ENCODE data around the gene MTR.

Gene MTR

GRCh38 chr1:236861560-236862218, 66.6 kb downstream of the MTR start:
- TF ChIP-seq USF1 (IDR thresholded peaks at IDR 0.05) (no peak), MAX (IDR thresholded peaks at IDR 0.05) (no peak), NFIC (IDR thresholded peaks at IDR 0.05) (no peak), CEBPB (IDR thresholded peaks at IDR 0.05) (no peak), ZBTB7A (IDR thresholded peaks at IDR 0.05; ENCODE audit: low read depth) (no peak), EGR1 (IDR thresholded peaks at IDR 0.05) (no peak), RAD21 (IDR thresholded peaks at IDR 0.05; ENCODE audit: low read depth) (no peak), REST (IDR thresholded peaks at IDR 0.05; ENCODE audit: low read depth) (no peak), EP300 (IDR thresholded peaks at IDR 0.05; ENCODE audit: borderline replicate concordance) (no peak), FOXM1 (IDR thresholded peaks at IDR 0.05; ENCODE audit: borderline replicate concordance, low read depth) (no peak), TAF1 (IDR thresholded peaks at IDR 0.05; ENCODE audit: low read depth) (no peak), TEAD4 (IDR thresholded peaks at IDR 0.05) (no peak), YY1 (IDR thresholded peaks at IDR 0.05; ENCODE audit: low read depth) (no peak), CREB1 (IDR thresholded peaks at IDR 0.05; ENCODE audit: low read depth) (no peak), TCF12 (IDR thresholded peaks at IDR 0.05; ENCODE audit: low read depth) (no peak)

- TF ChIP-seq EP300 (IDR thresholded peaks at IDR 0.05; ENCODE audit: borderline replicate concordance) (no peak), REST (IDR thresholded peaks at IDR 0.05; ENCODE audit: low read depth) (no peak), FOXM1 (IDR thresholded peaks at IDR 0.05; ENCODE audit: borderline replicate concordance, low read depth) (no peak), NFIC (IDR thresholded peaks at IDR 0.05) (no peak), EGR1 (IDR thresholded peaks at IDR 0.05) (no peak), CREB1 (IDR thresholded peaks at IDR 0.05; ENCODE audit: low read depth) (no peak), USF1 (IDR thresholded peaks at IDR 0.05) (no peak), ZBTB7A (IDR thresholded peaks at IDR 0.05; ENCODE audit: low read depth) (no peak), TAF1 (IDR thresholded peaks at IDR 0.05; ENCODE audit: low read depth) (no peak), MAX (IDR thresholded peaks at IDR 0.05) (no peak)
Observed at GRCh38 chr1:236862219-236862591, 67.1 kb downstream of the MTR start.

GRCh38 chr1:236862615-236863211, 67.6 kb downstream of the MTR start:
- TF ChIP-seq FOXM1 (IDR thresholded peaks at IDR 0.05; ENCODE audit: borderline replicate concordance, low read depth): no peak
- no peak for TF ChIP-seq RAD21 (IDR thresholded peaks at IDR 0.05; ENCODE audit: low read depth)
- no peak for TF ChIP-seq USF1 (IDR thresholded peaks at IDR 0.05)
- no peak for TF ChIP-seq REST (IDR thresholded peaks at IDR 0.05; ENCODE audit: low read depth)
- TF ChIP-seq NFIC (IDR thresholded peaks at IDR 0.05): no peak

- no peak for TF ChIP-seq RAD21 (IDR thresholded peaks at IDR 0.05; ENCODE audit: low read depth)
- TF ChIP-seq EP300 (IDR thresholded peaks at IDR 0.05; ENCODE audit: borderline replicate concordance): no peak
- TF ChIP-seq TEAD4 (IDR thresholded peaks at IDR 0.05): no peak
- TF ChIP-seq NFIC (IDR thresholded peaks at IDR 0.05): no peak
- no peak for TF ChIP-seq MAX (IDR thresholded peaks at IDR 0.05)
- no peak for TF ChIP-seq ZBTB7A (IDR thresholded peaks at IDR 0.05; ENCODE audit: low read depth)
- TF ChIP-seq FOXM1 (IDR thresholded peaks at IDR 0.05; ENCODE audit: borderline replicate concordance, low read depth): no peak
- TF ChIP-seq TAF1 (IDR thresholded peaks at IDR 0.05; ENCODE audit: low read depth): no peak
- TF ChIP-seq YY1 (IDR thresholded peaks at IDR 0.05; ENCODE audit: low read depth): no peak
- TF ChIP-seq EGR1 (IDR thresholded peaks at IDR 0.05): no peak
- TF ChIP-seq CREB1 (IDR thresholded peaks at IDR 0.05; ENCODE audit: low read depth): no peak
- no peak for TF ChIP-seq REST (IDR thresholded peaks at IDR 0.05; ENCODE audit: low read depth)
- no peak for TF ChIP-seq TCF12 (IDR thresholded peaks at IDR 0.05; ENCODE audit: low read depth)
- TF ChIP-seq USF1 (IDR thresholded peaks at IDR 0.05): no peak
- TF ChIP-seq CEBPB (IDR thresholded peaks at IDR 0.05): no peak
Observed at GRCh38 chr1:236864211-236864610, 69.1 kb downstream of the MTR start.
